ENCODE results near the gene FBXO11.

- TF ChIP-seq NFXL1 (IDR thresholded peaks at IDR 0.05; ENCODE audit: borderline replicate concordance) (no peak), ZSCAN29 (IDR thresholded peaks at IDR 0.05) (no peak), PBX3 (IDR thresholded peaks at IDR 0.05; ENCODE audit: insufficient replicate concordance, low read depth, low read length) (no peak), ZNF274 (IDR thresholded peaks at IDR 0.05; ENCODE audit: insufficient read depth, insufficient read length) (no peak), RCOR1 (conservative IDR thresholded peaks at IDR 0.05; ENCODE audit: low read depth, low read length) (no peak)
Measured at GRCh38 chr2:47842846-47843245, 63.5 kb downstream of the FBXO11 start.

All from GM12878 (cell line).